ENCODE measurements around the gene MXD3. TPM values are rescaled to one million over a fixed set of nuclear protein-coding genes. Genes with fewer than 3 reads are reported as not detected.

The MXD3 gene
- total RNA-seq, 3 donors from 2014 or later: 4.2 to 10.5 (median 9.4) TPM

GRCh38 chr5:177303121-177303924 is 8.4 kb downstream of the MXD3 start, which contains the start of the genes PRELID1 and RAB24:
TSS of gene PRELID1 (plus strand) at chr5:177303799. CDS start at chr5:177303986, 187 bp downstream.
TSS of gene RAB24 (minus strand) at chr5:177303719. CDS start at chr5:177303288, 431 bp downstream.
- Histone ChIP-seq H3K27me3 (no peaks in the 10 kb centered on the region), H3K27ac (peak within 1 kb of the TSS; percentile 85 to 90), H3K36me3 (no peaks in the 10 kb centered on the region), H3K4me3 (peak within 1 kb of the TSS; percentile 89 to 94 (median 90)), H3K4me1 (peaks cover 16 to 36% of the 10 kb centered on the region in 2 donors), H3K9me3 (no peaks in the 10 kb centered on the region)
- intact Hi-C loops (cut with DNase I; ENCODE audit: low total_unique reads): no loop called here
- peak; percentile 62 for TF ChIP-seq POLR2A (IDR thresholded peaks at IDR 0.05)
- peak in 1 of 3 donors; percentile 23 for TF ChIP-seq CTCF (IDR thresholded peaks at IDR 0.05)
- TF ChIP-seq POLR2AphosphoS5 (IDR thresholded peaks at IDR 0.05): peak; percentile 70 to 92 (median 76)
- peak; percentile 84 to 91 for DNase-seq (ENCODE audit: low spot score in 2 of 2)

GRCh38 chr5:177302354-177303110 is 9.2 kb downstream of the MXD3 start:
- peaks cover 10 to 36% of the 10 kb centered on the region in 2 donors for H3K4me1 ChIP-seq
- intact Hi-C loops (cut with DNase I; ENCODE audit: low total_unique reads): no loop called here
- H3K4me3 ChIP-seq: peak overlapping the region; percentile 89 to 94 (median 90)
- H3K9me3 ChIP-seq: no peaks in the 10 kb centered on the region
- H3K36me3 ChIP-seq: no peaks in the 10 kb centered on the region
- DNase-seq (ENCODE audit: low spot score in 2 of 2): no peak
- no peak for TF ChIP-seq POLR2A (IDR thresholded peaks at IDR 0.05)
- TF ChIP-seq CTCF (IDR thresholded peaks at IDR 0.05): peak in 1 of 3 donors; percentile 19
- no peaks in the 10 kb centered on the region for H3K27me3 ChIP-seq
- peak overlapping the region; percentile 85 to 90 for H3K27ac ChIP-seq

GRCh38 chr5:177301503-177302165 is 10.1 kb downstream of the MXD3 start:
- Histone ChIP-seq H3K27ac (peak overlapping the region; percentile 85 to 90), H3K27me3 (no peaks in the 10 kb centered on the region), H3K36me3 (no peaks in the 10 kb centered on the region), H3K9me3 (no peaks in the 10 kb centered on the region), H3K4me1 (peaks cover 10 to 36% of the 10 kb centered on the region in 2 donors), H3K4me3 (peak overlapping the region in 1 of 3 donors; percentile 90)
- peak; percentile 84 to 90 for DNase-seq (ENCODE audit: low spot score in 2 of 2)
- intact Hi-C loops (cut with DNase I; ENCODE audit: low total_unique reads): no loop called here
- peak in 1 of 3 donors; percentile 65 for TF ChIP-seq POLR2AphosphoS5 (IDR thresholded peaks at IDR 0.05)
- TF ChIP-seq POLR2A (IDR thresholded peaks at IDR 0.05): no peak
- no peak for TF ChIP-seq CTCF (IDR thresholded peaks at IDR 0.05)

GRCh38 chr5:177300951-177301350 is 10.7 kb downstream of the MXD3 start:
- no peak for DNase-seq (ENCODE audit: low spot score in 2 of 2)

More at GRCh38 chr5:177300951-177301350, 10.7 kb downstream of the MXD3 start:
- Histone ChIP-seq H3K36me3 (no peaks in the 10 kb centered on the region), H3K27ac (peak overlapping the region; percentile 85 to 90), H3K9me3 (no peaks in the 10 kb centered on the region), H3K4me3 (no peak overlapping the region), H3K4me1 (peaks cover 10 to 36% of the 10 kb centered on the region in 2 donors), H3K27me3 (no peaks in the 10 kb centered on the region)
- TF ChIP-seq POLR2A (IDR thresholded peaks at IDR 0.05) (no peak), CTCF (IDR thresholded peaks at IDR 0.05) (no peak), POLR2AphosphoS5 (IDR thresholded peaks at IDR 0.05) (no peak)
- intact Hi-C loops (cut with DNase I; ENCODE audit: low total_unique reads): no loop called here

Measured in breast epithelium (tissue), 4 donors.